HEK293 (cell line): ENCODE data around the gene ADAMTS13.

Experiments
- ATF2 ChIP-seq: fragments of 450-650 bp; formaldehyde crosslinking; IDR thresholded peaks from 2 replicates; pipeline ENCODE4 v1.5.1; 2016; ENCODE audit warnings: missing biosample characterization, missing genetic modification characterization, low read depth
- CTCF ChIP-seq: fragments of 450-650 bp; formaldehyde crosslinking; IDR thresholded peaks from 2 replicates; pipeline ENCODE4 v1.5.1; 2016; ENCODE audit warnings: missing biosample characterization, missing genetic modification characterization
- PRDM2 ChIP-seq: fragments of 450-650 bp; formaldehyde crosslinking; IDR thresholded peaks from 2 replicates; pipeline ENCODE4 v1.5.1; 2016; ENCODE audit warnings: missing biosample characterization, missing genetic modification characterization, borderline replicate concordance
- REPIN1 ChIP-seq: fragments of 450-650 bp; formaldehyde crosslinking; IDR thresholded peaks from 2 replicates; pipeline ENCODE4 v1.5.1; 2017; ENCODE audit warnings: missing biosample characterization, missing genetic modification characterization, low read depth
- TCF7L2 ChIP-seq: IDR thresholded peaks from 2 replicates; pipeline ENCODE4 v1.6.1; 2011; ENCODE audit warnings: low read depth, mild to moderate bottlenecking, inconsistent platforms, low read length, moderate library complexity, borderline replicate concordance
- ZBTB1 ChIP-seq: fragments of 450-650 bp; formaldehyde crosslinking; IDR thresholded peaks from 2 replicates; pipeline ENCODE4 v1.5.1; 2016; ENCODE audit warnings: missing biosample characterization, missing genetic modification characterization
- ZFP69B ChIP-seq: fragments of 450-650 bp; formaldehyde crosslinking; IDR thresholded peaks from 2 replicates; pipeline ENCODE4 v1.5.1; 2016; ENCODE audit warnings: missing biosample characterization, missing genetic modification characterization
- ZIC2 ChIP-seq: fragments of 450-650 bp; formaldehyde crosslinking; IDR thresholded peaks from 2 replicates; pipeline ENCODE4 v1.5.1; 2016; ENCODE audit warnings: missing biosample characterization, missing genetic modification characterization
- ZNF324 ChIP-seq: fragments of 450-650 bp; formaldehyde crosslinking; IDR thresholded peaks from 2 replicates; pipeline ENCODE4 v1.5.1; 2016; ENCODE audit warnings: missing biosample characterization, missing genetic modification characterization
- ZNF639 ChIP-seq: fragments of 450-650 bp; formaldehyde crosslinking; IDR thresholded peaks from 2 replicates; pipeline ENCODE4 v1.5.1; 2016; ENCODE audit warnings: missing biosample characterization, missing genetic modification characterization
- ZNF664 ChIP-seq: fragments of 450-650 bp; formaldehyde crosslinking; IDR thresholded peaks from 2 replicates; pipeline ENCODE4 v1.5.1; 2016; ENCODE audit warnings: missing biosample characterization, missing genetic modification characterization
- ZNF76 ChIP-seq: fragments of 450-650 bp; formaldehyde crosslinking; IDR thresholded peaks from 2 replicates; pipeline ENCODE4; 2016; ENCODE audit warnings: low read depth, missing biosample characterization, missing genetic modification characterization, borderline replicate concordance
- ZNF768 ChIP-seq: fragments of 450-650 bp; formaldehyde crosslinking; IDR thresholded peaks from 2 replicates; pipeline ENCODE4 v1.5.1; 2018; ENCODE audit warnings: missing biosample characterization, mild to moderate bottlenecking, missing genetic modification characterization

GRCh38 chr9:133499892-133500270 lies 77.7 kb downstream of the ADAMTS13 start:
- TF ChIP-seq PRDM2 (tag by site-specific recombination) = no peak
- no peak for TF ChIP-seq CTCF
- no peak for TF ChIP-seq ZNF768 (tag by site-specific recombination)
- TF ChIP-seq ZNF76 (tag by site-specific recombination) = no peak
- TF ChIP-seq REPIN1 (tag by site-specific recombination) = no peak
- no peak for TF ChIP-seq ZNF324
- TF ChIP-seq ZBTB1 (tag by site-specific recombination) = no peak
- no peak for TF ChIP-seq ZIC2
- TF ChIP-seq ZNF664 = no peak
- TF ChIP-seq ZNF639 (tag by site-specific recombination) = no peak
- no peak for TF ChIP-seq TCF7L2
- TF ChIP-seq ZFP69B = no peak
- TF ChIP-seq ATF2 (tag by site-specific recombination) = no peak
